Endodermal cell (in vitro differentiated cells): ENCODE data around the gene STX18. TPM values are rescaled to one million over a fixed set of nuclear protein-coding genes. Genes with fewer than 3 reads are reported as not detected.

Experiments used
- DNase-seq: peaks from one replicate; pipeline ENCODE4 v3.0.0-alpha.2; 2017
- H3K27ac ChIP-seq: 2 replicates; pipeline ENCODE4 v1.5.1; 2013; ENCODE audit warnings: mild to moderate bottlenecking, low read depth, low read length, moderate library complexity
- H3K27me3 ChIP-seq: 2 replicates; pipeline ENCODE4 v1.6.1; 2013; ENCODE audit warnings: mild to moderate bottlenecking, low read length, moderate library complexity; ENCODE audit not compliant: insufficient read depth, control insufficient read depth, poor library complexity, severe bottlenecking
- H3K36me3 ChIP-seq: 2 replicates; pipeline ENCODE4 v1.7.0; 2013; ENCODE audit warnings: mild to moderate bottlenecking, low read length, moderate library complexity; ENCODE audit not compliant: control insufficient read depth, insufficient read depth
- H3K4me1 ChIP-seq: one replicate; pipeline ENCODE4 v1.7.0; 2013; ENCODE audit warnings: low read length; ENCODE audit not compliant: control insufficient read depth, insufficient read depth
- H3K4me3 ChIP-seq: 2 replicates; pipeline ENCODE4 v1.5.1; 2013; ENCODE audit warnings: mild to moderate bottlenecking, low read length, moderate library complexity
- H3K9ac ChIP-seq: 2 replicates; pipeline ENCODE4 v1.6.1; 2013; ENCODE audit warnings: mild to moderate bottlenecking, low read length, moderate library complexity; ENCODE audit not compliant: poor library complexity, severe bottlenecking; ENCODE audit errors: extremely low read depth
- H3K9me3 ChIP-seq: 2 replicates; pipeline ENCODE4 v1.6.1; 2013; ENCODE audit warnings: mild to moderate bottlenecking, low read length, moderate library complexity; ENCODE audit not compliant: control insufficient read depth
- H3K27ac Mint-ChIP-seq: 2 replicates; pipeline ENCODE4 v1.8.0; 2020; ENCODE audit warnings: mixed read lengths
- H3K27me3 Mint-ChIP-seq: 2 replicates; pipeline ENCODE4 v1.8.0; 2021; ENCODE audit warnings: mild to moderate bottlenecking, mixed read lengths; ENCODE audit not compliant: insufficient read depth
- H3K36me3 Mint-ChIP-seq: 2 replicates; pipeline ENCODE4 v1.8.0; 2020; ENCODE audit warnings: low read depth, mixed read lengths
- H3K4me1 Mint-ChIP-seq: 2 replicates; pipeline ENCODE4 v1.8.0; 2020; ENCODE audit warnings: mixed read lengths
- H3K4me3 Mint-ChIP-seq: 2 replicates; pipeline ENCODE4 v1.8.0; 2020; ENCODE audit warnings: mild to moderate bottlenecking, moderate library complexity, mixed read lengths
- H3K9me3 Mint-ChIP-seq: 2 replicates; pipeline ENCODE4 v1.8.0; 2020; ENCODE audit warnings: mild to moderate bottlenecking, mixed read lengths
- CTCF ChIP-seq: fragments of 200-600 bp; sonication (generic); conservative IDR thresholded peaks from 2 replicates; pipeline ENCODE4 v1.5.0; 2021; ENCODE audit warnings: antibody characterized with exemption, mild to moderate bottlenecking
- WGBS, 2 experiments: methylation state at CpG; one replicate each; pipeline versions ENCODE4 v1.1.5 to v1.1.7; 2013; ENCODE audit warnings: missing lambda C conversion rate in 2 of 2, mixed read lengths in 1 of 2; ENCODE audit not compliant: insufficient coverage in 1 of 2, insufficient read length in 1 of 2; 5-methylcytosine and 5-hydroxymethylcytosine counted together
- total RNA-seq, 2 donors: library from RNA; stranded (reverse); fragmentation: NEBNext Ultra II Directional in 1 of 2; extraction: Animal tissue kit (Norgen Biotek cat#: 25700) in 1 of 2; gene quantifications; 2 replicates in 1 of 2; 3 replicates in 1 of 2; pipeline ENCODE4 v1.2.1, GENCODE V29; 2021

Gene STX18
- total RNA-seq, 2 donors from 2014 or later: 26.9 to 33.3 TPM

- Histone ChIP-seq H3K4me1 (peaks cover 4% of the 10 kb centered on the region), H3K4me3 (no peak overlapping the region), H3K36me3 (peaks cover 34% of the 10 kb centered on the region), H3K9me3 (no peaks in the 10 kb centered on the region), H3K9ac (no peak overlapping the region), H3K27ac (no peak overlapping the region), H3K27me3 (no peaks in the 10 kb centered on the region)
- whole genome bisulfite sequencing, 2 experiments: 94 to 98% methylated on average over 15 to 19 of the region's 19 CpGs
- Mint-ChIP-seq H3K4me1 (peaks cover 27% of the 10 kb centered on the region), H3K4me3 (no peak overlapping the region), H3K9me3 (peaks cover 5% of the 10 kb centered on the region), H3K36me3 (peaks cover 53% of the 10 kb centered on the region), H3K27me3 (no peaks in the 10 kb centered on the region), H3K27ac (no peak overlapping the region)
- TF ChIP-seq CTCF: no peak
- DNase-seq: peak; percentile 38
Measured at GRCh38 chr4:4418676-4419390, 123.0 kb downstream of the STX18 start.

GRCh38 chr4:4417886-4418285 is 124.0 kb downstream of the STX18 start:
- no peaks in the 10 kb centered on the region for H3K27me3 Mint-ChIP-seq
- no peak overlapping the region for H3K27ac Mint-ChIP-seq
- H3K9me3 Mint-ChIP-seq: peaks cover 5% of the 10 kb centered on the region

GRCh38 chr4:4416981-4417380 is 124.9 kb downstream of the STX18 start:
- Histone ChIP-seq H3K9me3 (no peaks in the 10 kb centered on the region), H3K27ac (no peak overlapping the region), H3K36me3 (peaks cover 29% of the 10 kb centered on the region), H3K4me1 (peaks cover 4% of the 10 kb centered on the region), H3K4me3 (no peak overlapping the region), H3K9ac (no peak overlapping the region), H3K27me3 (no peaks in the 10 kb centered on the region)
- no peak for TF ChIP-seq CTCF
- Mint-ChIP-seq H3K4me3 (no peak overlapping the region), H3K27me3 (no peaks in the 10 kb centered on the region), H3K9me3 (peaks cover 5% of the 10 kb centered on the region), H3K36me3 (peaks cover 40% of the 10 kb centered on the region), H3K4me1 (peaks cover 20% of the 10 kb centered on the region), H3K27ac (no peak overlapping the region)
- DNase-seq: peak; percentile 42
- WGBS, 2 experiments: 92 to 96% methylated on average over 9 to 11 of the region's 11 CpGs

More at GRCh38 chr4:4417886-4418285, 124.0 kb downstream of the STX18 start:
- 60 to 62% methylated on average over 1 to 4 of the region's 7 CpGs for WGBS, 2 experiments
- H3K4me3 ChIP-seq: no peak overlapping the region
- Mint-ChIP-seq H3K4me1 (peaks cover 20% of the 10 kb centered on the region), H3K4me3 (no peak overlapping the region), H3K36me3 (peaks cover 48% of the 10 kb centered on the region)
- peaks cover 32% of the 10 kb centered on the region for H3K36me3 ChIP-seq
- TF ChIP-seq CTCF: no peak
- no peak overlapping the region for H3K27ac ChIP-seq
- DNase-seq: peak; percentile 49
- no peak overlapping the region for H3K9ac ChIP-seq
- no peaks in the 10 kb centered on the region for H3K27me3 ChIP-seq
- H3K4me1 ChIP-seq: peaks cover 4% of the 10 kb centered on the region
- H3K9me3 ChIP-seq: no peaks in the 10 kb centered on the region
